ENCODE measurements around the gene GATA3.

- TF ChIP-seq CTCF (IDR thresholded peaks at IDR 0.05): no peak
- TF ChIP-seq POLR2A (IDR thresholded peaks at IDR 0.05): no peak
- no peak for TF ChIP-seq POLR2AphosphoS5 (IDR thresholded peaks at IDR 0.05)
Measured at GRCh38 chr10:8048281-8049008, 6.0 kb upstream of the GATA3 start.
